Liver (tissue), 10 donors: Measurements from ENCODE around the gene MEOX1. TPM values are rescaled to one million over a fixed set of nuclear protein-coding genes. Genes with fewer than 3 reads are reported as not detected.

Source experiments
- DNase-seq: peaks from one replicate; pipeline ENCODE4 v3.0.0-alpha.2; 2017; ENCODE audit warnings: low spot score
- H3K27ac ChIP-seq, 2 donors: one replicate each; pipeline ENCODE4 v1.7.0; 2013; ENCODE audit warnings: inconsistent platforms in 2 of 2, low read length in 2 of 2, control low read depth in 1 of 2, low read depth in 1 of 2, mild to moderate bottlenecking in 1 of 2
- H3K27me3 ChIP-seq, 4 donors: one replicate each; pipeline versions ENCODE4 v1.6.1 to v1.7.0; 2013; ENCODE audit warnings: low read length in 3 of 4, inconsistent platforms in 1 of 4, mild to moderate bottlenecking in 1 of 4, moderate library complexity in 1 of 4; ENCODE audit not compliant: control insufficient read depth in 4 of 4, insufficient read depth in 4 of 4
- H3K36me3 ChIP-seq, 4 donors: one replicate each; pipeline versions ENCODE4 v1.6.1 to v1.7.0; 2013; ENCODE audit warnings: low read length in 3 of 4, mild to moderate bottlenecking in 3 of 4, low read depth in 1 of 4, moderate library complexity in 1 of 4; ENCODE audit not compliant: control insufficient read depth in 4 of 4, insufficient read depth in 3 of 4
- H3K4me1 ChIP-seq, 4 donors: one replicate each; pipeline versions ENCODE4 v1.6.1 to v1.7.0; 2013; ENCODE audit warnings: low read length in 3 of 4, mild to moderate bottlenecking in 3 of 4, moderate library complexity in 1 of 4; ENCODE audit not compliant: control insufficient read depth in 4 of 4, insufficient read depth in 4 of 4
- H3K4me3 ChIP-seq, 3 donors: one replicate each; pipeline versions ENCODE4 v1.6.1 to v1.7.0; 2013; ENCODE audit warnings: low read length in 3 of 3, control low read depth in 1 of 3, low read depth in 1 of 3, mild to moderate bottlenecking in 1 of 3
- H3K9ac ChIP-seq, 2 donors: one replicate each; pipeline ENCODE4 v1.7.0; 2013; ENCODE audit warnings: low read length in 2 of 2, mild to moderate bottlenecking in 2 of 2, moderate library complexity in 2 of 2, control low read depth in 1 of 2, low read depth in 1 of 2
- H3K9me3 ChIP-seq, 4 donors: one replicate each; pipeline versions ENCODE4 v1.6.1 to v1.7.0; 2013; ENCODE audit warnings: low read length in 3 of 4; ENCODE audit not compliant: control insufficient read depth in 4 of 4
- CTCF ChIP-seq: fragments of 150-350 bp; IDR thresholded peaks from 2 replicates; pipeline ENCODE4 v1.5.1; 2017; ENCODE audit warnings: improper control_type of control experiment, low read depth, low read length; ENCODE audit not compliant: missing input control
- GABPA ChIP-seq, 2 donors: IDR thresholded peaks in 1 of 2; conservative IDR thresholded peaks in 1 of 2; 2 replicates each; pipeline ENCODE4 v1.6.1; 2016; ENCODE audit warnings: antibody characterized with exemption in 2 of 2, mild to moderate bottlenecking in 1 of 2, moderate library complexity in 1 of 2
- RXRA ChIP-seq, 2 donors: IDR thresholded peaks; 2 replicates each; pipeline ENCODE4 v1.6.1; 2017 to 2018; ENCODE audit warnings: antibody characterized with exemption in 2 of 2, mild to moderate bottlenecking in 1 of 2
- ZBTB33 ChIP-seq: IDR thresholded peaks from 2 replicates; pipeline ENCODE4 v1.6.1; 2016; ENCODE audit warnings: antibody characterized with exemption
- WGBS: extraction: QIAGEN DNeasy Blood & Tissue Kit; methylation state at CpG from one replicate; pipeline ENCODE4 v1.1.7; 2013; 5-methylcytosine and 5-hydroxymethylcytosine counted together
- polyA plus RNA-seq, 2 donors: library from polyadenylated mRNA; stranded (reverse) in 1 of 2; unstranded in 1 of 2; fragments of 200-250 nt in 1 of 2; fragments of >200 nt in 1 of 2; fragmentation: Nextera tagmentation in 1 of 2; extraction: Ambion mirVana in 1 of 2; gene quantifications; one replicate each; pipeline versions ENCODE4 v1.2.1 to v1.2.3, GENCODE V29; 2013 to 2015
- small RNA-seq: library from RNA; depleted of rRNA; stranded (forward); fragments of <200 nt; gene quantifications from one replicate; pipeline ENCODE3, GENCODE V24; 2014
- total RNA-seq, 2 donors: library from RNA; depleted of rRNA; stranded (reverse); fragments of >200 nt; gene quantifications; one replicate each; pipeline ENCODE4 v1.2.3, GENCODE V29; 2014
- donor health status: healthy.
- donor health status: healthy.
- donor health status: healthy.
- donor health status: healthy.
- donor health status: healthy.

The MEOX1 gene
- total and polyA plus RNA-seq, 4 donors: 0.05 to 0.33 TPM; not detected in 2

GRCh38 chr17:43591001-43591400 is 70.7 kb downstream of the MEOX1 start:
- TF ChIP-seq CTCF: no peak
- no peak for TF ChIP-seq GABPA (IDR thresholded peaks at IDR 0.05 in 1 of 2, conservative IDR thresholded peaks at IDR 0.05 in 1 of 2)
- TF ChIP-seq RXRA (IDR thresholded peaks at IDR 0.05): no peak
- TF ChIP-seq ZBTB33: no peak
- 94% methylated on average over 3 of the region's 3 CpGs for WGBS
- H3K27ac ChIP-seq: peak overlapping the region; percentile 61 to 67
- peak overlapping the region in 1 of 2 donors; percentile 13 for H3K9ac ChIP-seq
- H3K4me1 ChIP-seq: no peaks in the 10 kb centered on the region
- no peaks in the 10 kb centered on the region for H3K9me3 ChIP-seq
- H3K36me3 ChIP-seq: no peaks in the 10 kb centered on the region
- no peak for DNase-seq
- H3K4me3 ChIP-seq: no peak overlapping the region
- H3K27me3 ChIP-seq: no peaks in the 10 kb centered on the region

Small RNA genes within 50 kb of the gene (small RNA-seq; reads per million reads assigned to genes)
- not detected for gene RF00017

Other genes starting within 250 kb of the MEOX1 start
- 10 to 100 TPM; 19.2 to 19.6 TPM for gene DHX8, start 177.9 kb downstream of the MEOX1 start, total RNA-seq
- gene DHX8, start 177.9 kb downstream of the MEOX1 start, polyA plus RNA-seq: 10 to 100 TPM; 10.9 to 21.3 TPM
- 1 to 10 TPM in 1 of 2 donors, under 1 TPM in 1; 0.08 to 1.1 TPM for gene ETV4, start 115.6 kb downstream of the MEOX1 start, total RNA-seq
- under 1 TPM; 0.33 to 0.58 TPM for gene ETV4, start 115.6 kb downstream of the MEOX1 start, polyA plus RNA-seq
- gene SOST, start 96.9 kb upstream of the MEOX1 start, total RNA-seq: not detected
- gene SOST, start 96.9 kb upstream of the MEOX1 start, polyA plus RNA-seq: not detected
- gene DUSP3, start 117.1 kb upstream of the MEOX1 start, total RNA-seq: 100 to 1,000 TPM in 1 of 2 donors, 10 to 100 TPM in 1; 30.4 to 104 TPM
- gene DUSP3, start 117.1 kb upstream of the MEOX1 start, polyA plus RNA-seq: 10 to 100 TPM; 59.8 to 61.8 TPM
- under 1 TPM in 1 of 2 donors, not detected in 1; 0.08 TPM for gene CFAP97D1, start 118.5 kb upstream of the MEOX1 start, total RNA-seq
- gene CFAP97D1, start 118.5 kb upstream of the MEOX1 start, polyA plus RNA-seq: not detected
- 1 to 10 TPM in 1 of 2 donors, under 1 TPM in 1; 0.23 to 1.3 TPM for gene MPP3, start 171.2 kb upstream of the MEOX1 start, total RNA-seq
- under 1 TPM; 0.63 to 0.82 TPM for gene MPP3, start 171.2 kb upstream of the MEOX1 start, polyA plus RNA-seq
- under 1 TPM; 0.14 to 0.17 TPM for gene CD300LG, start 185.3 kb upstream of the MEOX1 start, total RNA-seq
- gene CD300LG, start 185.3 kb upstream of the MEOX1 start, polyA plus RNA-seq: under 1 TPM; 0.24 to 0.58 TPM
- under 1 TPM; 0.05 to 0.25 TPM for gene MPP2, start 245.6 kb upstream of the MEOX1 start, total RNA-seq
- gene MPP2, start 245.6 kb upstream of the MEOX1 start, polyA plus RNA-seq: under 1 TPM; 0.06 to 0.13 TPM